ENCODE data around the gene TRIM28. TPM values are rescaled to one million over a fixed set of nuclear protein-coding genes. Genes with fewer than 3 reads are reported as not detected.

Gene TRIM28
- total RNA-seq, 2 experiments from 2014 or later = 549 to 553 TPM

GRCh38 chr19:58579473-58580142, 35.7 kb downstream of the TRIM28 start:
- no peak overlapping the region for H3K4me3 Mint-ChIP-seq
- peak overlapping the region; percentile 49 for H3K27ac Mint-ChIP-seq
- CTCF ChIA-PET = interaction anchor here (1.3 to 3.4 kb wide), 3 partner anchors 60 to 66 kb away, joined by 3 to 60 read pairs (median 8); partner anchors contain the start of gene ZBTB45
- peaks cover 23% of the 10 kb centered on the region for H3K4me1 ChIP-seq (ENCODE audit: insufficient read depth, low read length)
- H3K36me3 ChIP-seq (ENCODE audit: insufficient read depth, low read length) = peaks cover 26% of the 10 kb centered on the region
- POLR2A ChIA-PET = interaction anchor here (1.3 to 3.1 kb wide), 2 partner anchors 35 to 66 kb away, joined by 3 to 7 read pairs; no protein-coding TSS in a partner anchor
- TF ChIP-seq CTCF (IDR thresholded peaks at IDR 0.05) = no peak
- no peaks in the 10 kb centered on the region for H3K27me3 Mint-ChIP-seq
- ATAC-seq (ENCODE audit: poor library complexity) (no peak), DNase-seq (no peak)
- H3K27me3 ChIP-seq (ENCODE audit: control insufficient read depth in 1 of 2, insufficient read depth in 2 of 2, low read length in 2 of 2) = no peaks in the 10 kb centered on the region
- peaks cover 34% of the 10 kb centered on the region for H3K4me1 Mint-ChIP-seq (ENCODE audit: low read depth)
- H3K9me3 Mint-ChIP-seq = no peaks in the 10 kb centered on the region
- peaks cover 17% of the 10 kb centered on the region for H3K36me3 Mint-ChIP-seq (ENCODE audit: low read depth)
- intact Hi-C loops (cut with DNase I, micrococcal nuclease) = no loop called here
- no peak overlapping the region for H3K27ac ChIP-seq (ENCODE audit: low read depth in 1 of 2, low read length in 2 of 2)
- no peaks in the 10 kb centered on the region for H3K9me3 ChIP-seq (ENCODE audit: control insufficient read depth in 1 of 2, insufficient read depth in 1 of 2, low read length in 2 of 2)
- H3K4me3 ChIP-seq (ENCODE audit: low read length) = no peak overlapping the region

GRCh38 chr19:58581227-58582141, 37.6 kb downstream of the TRIM28 start:
- ChIA-PET CTCF (interaction anchor here (0.6 to 3.4 kb wide), 7 partner anchors 20 to 219 kb away, joined by 3 to 60 read pairs (median 9); partner anchors contain the start of genes TRIM28, ZBTB45, ZNF497 and ZNF584), POLR2A (interaction anchor here (1.0 to 1.9 kb wide), 4 partner anchors 19 to 68 kb away, joined by 4 to 19 read pairs (median 8); partner anchors contain the start of genes TRIM28 and ZBTB45)
- Mint-ChIP-seq H3K36me3 (ENCODE audit: low read depth) (peaks cover 17% of the 10 kb centered on the region), H3K9me3 (no peaks in the 10 kb centered on the region), H3K27me3 (no peaks in the 10 kb centered on the region), H3K4me1 (ENCODE audit: low read depth) (peaks cover 26% of the 10 kb centered on the region), H3K27ac (peak overlapping the region; percentile 77), H3K4me3 (peak overlapping the region; percentile 59)
- TF ChIP-seq CTCF (IDR thresholded peaks at IDR 0.05) = peak; percentile 93
- intact Hi-C loops (cut with DNase I, micrococcal nuclease) = loop anchor here (1.0 kb wide), 2 partner anchors 62 to 67 kb away; partner anchors contain the start of gene ZBTB45 (in 2 of the 2)
- Histone ChIP-seq H3K9me3 (ENCODE audit: control insufficient read depth in 1 of 2, insufficient read depth in 1 of 2, low read length in 2 of 2) (no peaks in the 10 kb centered on the region), H3K4me3 (ENCODE audit: low read length) (no peak overlapping the region), H3K27ac (ENCODE audit: low read depth in 1 of 2, low read length in 2 of 2) (peak overlapping the region in 1 of 2 donors; percentile 35), H3K4me1 (ENCODE audit: insufficient read depth, low read length) (peaks cover 9% of the 10 kb centered on the region), H3K36me3 (ENCODE audit: insufficient read depth, low read length) (peaks cover 26% of the 10 kb centered on the region), H3K27me3 (ENCODE audit: control insufficient read depth in 1 of 2, insufficient read depth in 2 of 2, low read length in 2 of 2) (no peaks in the 10 kb centered on the region)
- peak; percentile 100 for ATAC-seq (ENCODE audit: poor library complexity)
- peak; percentile 85 to 94 (median 89) for DNase-seq

GRCh38 chr19:58582985-58583384, 39.1 kb downstream of the TRIM28 start:
- Mint-ChIP-seq H3K4me3 (no peak overlapping the region), H3K27me3 (no peaks in the 10 kb centered on the region), H3K27ac (no peak overlapping the region), H3K4me1 (ENCODE audit: low read depth) (peaks cover 26% of the 10 kb centered on the region), H3K36me3 (ENCODE audit: low read depth) (peaks cover 17% of the 10 kb centered on the region), H3K9me3 (no peaks in the 10 kb centered on the region)
- Histone ChIP-seq H3K4me3 (ENCODE audit: low read length) (no peak overlapping the region), H3K36me3 (ENCODE audit: insufficient read depth, low read length) (peaks cover 23% of the 10 kb centered on the region), H3K9me3 (ENCODE audit: control insufficient read depth in 1 of 2, insufficient read depth in 1 of 2, low read length in 2 of 2) (no peaks in the 10 kb centered on the region), H3K4me1 (ENCODE audit: insufficient read depth, low read length) (peaks cover 9% of the 10 kb centered on the region), H3K27ac (ENCODE audit: low read depth in 1 of 2, low read length in 2 of 2) (no peak overlapping the region), H3K27me3 (ENCODE audit: control insufficient read depth in 1 of 2, insufficient read depth in 2 of 2, low read length in 2 of 2) (no peaks in the 10 kb centered on the region)
- CTCF ChIA-PET = interaction anchor here (2.6 to 3.4 kb wide), 2 partner anchors 63 to 69 kb away, joined by 14 to 60 read pairs; partner anchors contain the start of gene ZBTB45
- intact Hi-C loops (cut with DNase I, micrococcal nuclease) = no loop called here
- TF ChIP-seq CTCF (IDR thresholded peaks at IDR 0.05) = no peak
- no peak for DNase-seq
- POLR2A ChIA-PET = no interaction called here
- ATAC-seq (ENCODE audit: poor library complexity) = no peak
